ENCODE measurements around the gene CD300A.
"Not testable (repeated sequence)": the region's sequence is repeated elsewhere in the genome, so short reads cannot be mapped to it uniquely, and the experiment has no call there.

Gene CD300A

DNA sequence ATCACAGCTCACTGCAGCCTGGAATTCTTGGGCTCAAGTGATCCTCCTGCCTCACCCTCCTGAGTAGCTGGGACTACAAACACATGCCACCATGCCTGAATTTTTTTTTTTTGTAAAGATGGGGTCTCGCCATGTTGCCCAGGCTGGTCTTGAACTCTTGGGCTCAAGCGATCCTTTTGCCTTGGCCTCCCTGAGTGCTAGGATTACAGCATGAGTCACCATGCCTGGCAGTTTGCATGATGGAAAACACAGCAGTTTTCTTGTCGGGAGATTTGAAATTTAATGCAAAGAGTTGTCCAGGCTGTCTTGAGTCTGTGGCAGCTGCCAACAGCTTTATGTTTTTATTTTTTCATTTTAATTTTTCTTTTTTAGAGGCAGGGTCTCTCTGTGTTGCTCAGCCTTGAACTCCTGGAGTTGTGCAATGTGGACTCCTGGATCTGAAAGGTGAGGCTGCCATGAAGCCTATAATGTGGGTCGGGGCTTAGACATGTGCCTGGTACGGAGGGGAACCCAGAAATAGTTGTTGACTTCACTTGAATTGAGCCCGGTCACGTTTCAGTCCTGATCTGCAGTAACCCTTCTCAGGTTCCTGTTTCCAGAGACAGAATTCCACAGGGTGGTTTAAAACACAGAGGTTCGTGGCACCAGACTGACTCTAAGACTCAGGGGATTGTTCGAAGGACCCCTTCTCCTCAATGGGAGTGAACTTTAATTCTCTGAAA lies 18.7 kb downstream of the CD300A start:
- DNase-seq = no peak

- no peak for DNase-seq
These were observed 19.4 kb downstream of the CD300A start for GRCh38 chr17:74485841-74486240.

DNA sequence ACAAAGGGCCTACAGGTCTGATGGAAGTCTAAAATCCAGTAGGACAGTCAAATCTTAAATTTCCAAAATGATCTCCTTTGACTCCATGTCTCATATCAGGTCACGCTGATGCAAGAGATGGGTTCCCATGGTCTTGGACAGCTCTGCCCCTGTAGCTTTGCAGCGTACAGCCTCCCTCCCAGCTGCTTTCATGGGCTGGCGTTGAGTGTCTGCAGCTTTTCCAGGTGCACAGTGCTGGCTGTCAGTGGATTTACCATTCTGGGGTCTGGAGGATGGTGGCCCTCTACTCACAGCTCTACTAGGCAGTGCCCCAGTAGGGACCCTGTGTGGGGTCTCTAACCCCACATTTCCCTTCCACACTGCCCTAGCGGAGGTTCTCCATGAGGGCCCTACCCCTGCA lies 21.8 kb downstream of the CD300A start:
- DNase-seq = not testable (repeated sequence)

DNA sequence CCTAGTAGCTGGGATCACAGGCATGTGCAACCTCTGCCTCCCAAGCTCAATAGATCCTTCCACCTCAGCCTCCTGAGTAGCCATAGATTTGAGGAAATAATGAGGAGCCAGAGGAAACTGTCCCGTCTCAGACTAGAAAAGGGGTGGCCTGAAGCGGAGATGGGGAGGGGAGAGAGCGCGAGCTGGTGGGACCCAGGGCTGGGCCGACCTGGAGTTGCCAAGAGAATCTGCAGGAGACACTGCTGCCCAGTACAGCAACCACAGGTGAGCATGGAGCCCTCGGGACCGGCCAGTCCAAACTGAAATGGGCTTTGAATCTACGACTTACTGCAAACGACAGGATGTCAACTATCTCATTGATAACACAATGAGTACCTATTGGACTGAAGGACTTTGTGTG lies 24.3 kb downstream of the CD300A start:
- DNase-seq = no peak

DNA sequence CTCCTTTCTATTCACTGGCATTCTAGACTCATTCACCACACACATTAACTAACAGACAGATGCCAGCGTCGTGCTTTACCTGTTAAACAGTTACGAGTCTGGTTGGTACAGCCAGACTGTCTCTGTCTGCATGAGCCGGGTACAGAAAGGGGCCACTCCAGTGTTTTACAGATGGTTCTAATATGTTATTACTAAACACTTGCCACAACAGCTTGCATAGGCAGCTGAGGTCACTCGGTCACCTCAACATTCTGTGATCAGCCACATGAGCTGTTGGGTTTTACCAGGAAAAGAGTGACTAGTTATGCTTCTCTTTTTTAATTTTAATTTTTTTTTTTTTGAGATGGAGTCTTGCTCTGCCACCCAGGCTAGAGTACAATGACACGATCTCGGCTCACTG lies 25.2 kb downstream of the CD300A start:
- DNase-seq = no peak

GRCh38 chr17:74493331-74493833 lies 26.9 kb downstream of the CD300A start:
- DNase-seq = peak; percentile 66

DNA sequence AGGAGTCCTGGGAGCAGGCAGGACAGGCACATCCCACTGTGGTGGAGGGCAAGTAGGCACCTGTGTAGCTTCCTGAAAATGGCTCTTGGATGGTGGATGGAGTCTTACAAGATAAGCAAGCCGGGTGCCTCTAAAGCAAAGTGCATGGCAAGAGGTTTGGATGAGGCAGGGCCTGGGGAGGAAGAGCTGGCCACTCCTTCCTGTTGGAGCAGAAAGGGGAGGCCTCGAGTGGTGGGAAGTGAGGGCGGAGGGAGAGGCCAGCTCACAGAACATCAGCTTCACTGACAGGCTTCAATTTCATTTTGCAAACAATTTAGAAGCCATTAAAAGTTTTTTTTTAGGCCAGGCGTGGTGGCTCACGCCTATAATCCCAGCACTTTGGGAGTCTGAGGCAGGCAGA lies 31.0 kb downstream of the CD300A start:
- DNase-seq = no peak

- DNase-seq = no peak
These were observed 33.6 kb downstream of the CD300A start for GRCh38 chr17:74499992-74500391.

DNA sequence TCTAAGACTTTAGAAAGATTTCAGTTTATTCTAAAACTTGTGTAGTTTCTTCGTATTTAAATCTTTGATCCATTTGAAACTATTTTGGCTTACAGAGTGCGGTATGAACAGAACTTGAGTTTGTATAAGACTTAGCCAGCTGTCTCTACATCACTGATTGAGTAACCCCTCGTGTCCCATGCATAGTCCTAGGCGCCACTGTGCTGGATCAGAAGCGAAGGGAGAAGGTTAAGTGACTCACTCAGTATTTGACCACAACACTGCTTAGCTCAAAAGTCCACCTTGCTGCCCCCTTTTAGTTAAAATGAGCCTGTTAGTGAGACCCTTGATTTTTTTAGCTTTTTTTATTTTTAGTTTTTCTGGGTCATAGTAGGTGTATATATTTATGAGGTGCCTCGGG lies 36.4 kb downstream of the CD300A start:
- DNase-seq = no peak

GRCh38 chr17:74503949-74504348 lies 37.5 kb downstream of the CD300A start:
- DNase-seq = not testable (repeated sequence)

- no peak for DNase-seq
These were observed 41.7 kb downstream of the CD300A start for GRCh38 chr17:74508156-74508555.

- no peak for DNase-seq
These were observed 45.6 kb downstream of the CD300A start for GRCh38 chr17:74512036-74512435.

- peak; percentile 71 for DNase-seq
These were observed 46.2 kb downstream of the CD300A start for GRCh38 chr17:74512624-74513091.

DNA sequence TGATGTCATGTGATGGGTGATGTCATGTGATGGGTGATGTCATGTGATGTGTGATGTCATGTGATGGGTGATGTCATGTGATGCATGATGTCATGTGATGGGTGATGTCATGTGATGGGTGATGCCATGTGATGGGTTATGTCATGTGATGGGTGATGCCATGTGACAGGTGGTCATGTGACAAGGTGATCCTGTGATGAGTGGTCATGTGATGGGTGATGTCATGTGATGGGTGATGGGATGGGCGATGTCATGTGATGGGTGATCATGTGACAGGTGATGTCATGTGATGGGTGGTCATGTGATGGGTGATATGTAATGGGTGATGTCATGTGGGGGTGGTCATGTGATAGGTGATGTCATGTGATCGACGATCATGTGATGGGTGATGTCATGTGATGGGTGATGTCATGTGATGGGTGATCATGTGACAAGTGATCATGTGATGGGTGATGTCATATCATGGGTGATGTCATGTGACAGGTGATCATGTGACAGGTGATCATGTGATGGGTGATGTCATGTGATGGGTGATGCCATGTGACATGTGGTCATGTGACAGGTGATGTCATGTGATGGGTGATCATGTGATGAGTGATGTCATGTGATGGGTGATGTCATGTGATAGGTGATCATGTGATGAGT lies 47.7 kb downstream of the CD300A start:
- peak; percentile 49 for DNase-seq

- no peak for DNase-seq
These were observed 48.3 kb downstream of the CD300A start for GRCh38 chr17:74514632-74515334.

- no peak for DNase-seq
These were observed 49.5 kb downstream of the CD300A start for GRCh38 chr17:74515941-74516340.

- DNase-seq = no peak
These were observed 50.3 kb downstream of the CD300A start for GRCh38 chr17:74516561-74517328.

GRCh38 chr17:74518413-74518981 lies 52.1 kb downstream of the CD300A start:
- not testable (repeated sequence) for DNase-seq

GRCh38 chr17:74520016-74520434 lies 53.6 kb downstream of the CD300A start:
- DNase-seq = peak; percentile 47

- peak; percentile 44 for DNase-seq
These were observed 54.5 kb downstream of the CD300A start for GRCh38 chr17:74520790-74521480.

DNA sequence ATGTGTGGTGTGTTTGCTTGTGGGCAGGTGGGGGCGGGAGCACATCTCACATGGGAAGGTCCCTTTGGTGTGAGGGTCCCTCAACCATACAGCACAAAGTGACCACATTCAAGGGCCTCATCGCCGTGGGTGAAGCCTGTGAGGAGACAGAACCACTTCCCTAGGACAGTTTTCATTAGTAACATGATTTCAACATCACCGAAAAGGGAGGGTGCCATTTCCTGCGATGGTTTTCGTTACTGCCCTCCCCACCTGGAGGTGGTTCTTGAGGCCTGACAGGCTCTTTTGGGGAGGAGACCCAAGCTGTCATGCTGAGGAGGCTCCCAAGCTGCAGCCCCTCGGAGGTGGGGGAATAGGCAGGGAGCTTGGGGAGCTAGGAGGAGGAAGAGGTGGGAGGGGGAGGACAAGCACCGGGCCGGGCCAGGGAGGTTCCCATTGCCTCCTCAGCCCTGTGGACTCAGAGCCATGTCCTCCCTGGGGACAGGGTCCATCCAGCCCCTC lies 55.3 kb downstream of the CD300A start:
- DNase-seq = peak; percentile 40
